AG09319 (cell line): ENCODE results near the gene ERMARD.

Experiments used
- DNase-seq: peaks from one replicate; pipeline ENCODE4 v3.0.0-alpha.2; 2010; ENCODE audit warnings: low read depth; ENCODE audit errors: extremely low read depth
- CTCF ChIP-seq: IDR thresholded peaks from 2 replicates; pipeline ENCODE4 v1.5.1; 2011; ENCODE audit warnings: low read depth, mild to moderate bottlenecking, inconsistent platforms, low read length, moderate library complexity

ERMARD gene

GRCh38 chr6:169808608-169808967 lies 57.2 kb downstream of the ERMARD start:
- no peak for TF ChIP-seq CTCF
- no peak for DNase-seq

GRCh38 chr6:169809386-169809785 lies 58.0 kb downstream of the ERMARD start:
- no peak for TF ChIP-seq CTCF
- DNase-seq = no peak

- no peak for DNase-seq
- TF ChIP-seq CTCF = no peak
Observed at GRCh38 chr6:169810066-169810989, 58.9 kb downstream of the ERMARD start.

DNA sequence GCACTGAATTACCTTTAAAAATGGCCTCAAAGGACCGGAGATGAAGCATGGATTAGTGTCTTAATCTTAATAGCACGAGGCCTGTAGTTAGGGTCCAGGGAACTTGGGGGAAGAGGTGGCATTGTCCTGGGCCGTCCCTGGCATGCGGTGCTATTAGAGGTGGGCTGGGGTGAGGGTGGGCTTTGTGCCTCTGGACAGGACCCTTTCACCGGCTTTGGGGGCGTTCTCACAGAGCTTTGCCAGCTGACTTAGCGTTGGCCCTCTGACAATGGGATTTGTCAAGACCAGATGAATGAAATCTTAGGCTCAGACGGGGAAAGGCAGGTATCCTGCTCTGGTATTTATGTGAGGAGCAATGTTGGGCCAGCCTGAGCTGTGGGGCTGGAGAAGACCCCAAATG lies 59.6 kb downstream of the ERMARD start:
- TF ChIP-seq CTCF = no peak
- DNase-seq = no peak

- no peak for DNase-seq
- no peak for TF ChIP-seq CTCF
Observed at GRCh38 chr6:169811521-169812256, 60.3 kb downstream of the ERMARD start.

DNA sequence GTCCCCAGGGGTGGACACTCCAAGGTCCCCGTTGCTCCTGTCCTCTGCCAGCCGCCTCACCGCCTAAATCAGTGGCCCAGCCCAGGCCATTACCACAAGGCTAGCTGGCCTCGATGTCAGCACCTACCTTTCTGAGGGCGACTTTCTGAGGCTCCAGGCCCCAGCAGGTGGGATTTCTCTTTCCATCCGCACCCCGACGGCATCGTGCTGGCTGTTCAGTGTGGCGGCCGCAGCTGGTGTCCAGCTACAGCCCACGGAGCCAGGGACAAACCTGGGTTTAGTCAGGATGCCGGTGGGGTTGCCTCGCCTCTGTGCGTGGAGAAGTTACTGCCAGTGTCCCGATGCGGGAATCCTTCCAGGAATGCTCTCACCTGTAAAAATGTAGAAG lies 60.8 kb downstream of the ERMARD start:
- no peak for DNase-seq
- TF ChIP-seq CTCF = no peak

GRCh38 chr6:169813969-169814368 lies 62.5 kb downstream of the ERMARD start:
- DNase-seq = no peak
- TF ChIP-seq CTCF = no peak
